ENCODE results near the gene SULF2.

SULF2 gene

DNA sequence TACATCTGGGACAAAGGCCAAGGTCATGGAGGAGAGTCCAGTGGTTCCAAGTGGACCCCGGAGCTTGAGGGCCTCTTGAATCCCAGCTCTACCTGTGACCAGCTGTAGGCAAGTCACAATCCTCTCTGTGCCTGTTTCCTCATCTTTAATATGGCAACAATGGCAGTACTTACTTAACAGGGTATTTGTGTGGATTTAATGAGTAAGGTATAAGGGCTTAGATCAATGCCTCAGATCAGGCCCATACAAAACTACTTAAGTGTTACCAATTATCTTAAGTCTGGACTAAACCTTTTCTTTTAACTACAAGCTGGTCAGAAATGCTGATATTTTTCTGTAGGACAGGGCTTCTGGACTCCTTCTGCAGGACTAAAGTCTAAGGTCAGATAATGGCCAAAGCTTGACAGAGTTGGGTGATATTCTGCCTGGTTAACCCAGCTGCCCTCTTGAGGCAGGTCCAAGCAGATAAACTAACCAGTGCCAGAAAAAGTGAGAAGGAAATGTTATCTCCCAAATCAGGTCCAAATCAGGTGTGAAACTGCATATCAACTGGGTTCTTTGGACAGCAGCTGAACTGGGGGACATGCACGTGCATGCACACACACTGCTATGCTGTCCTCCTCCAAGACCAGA lies 2.2 kb downstream of the SULF2 start:
- DNase-seq: no peak

DNA sequence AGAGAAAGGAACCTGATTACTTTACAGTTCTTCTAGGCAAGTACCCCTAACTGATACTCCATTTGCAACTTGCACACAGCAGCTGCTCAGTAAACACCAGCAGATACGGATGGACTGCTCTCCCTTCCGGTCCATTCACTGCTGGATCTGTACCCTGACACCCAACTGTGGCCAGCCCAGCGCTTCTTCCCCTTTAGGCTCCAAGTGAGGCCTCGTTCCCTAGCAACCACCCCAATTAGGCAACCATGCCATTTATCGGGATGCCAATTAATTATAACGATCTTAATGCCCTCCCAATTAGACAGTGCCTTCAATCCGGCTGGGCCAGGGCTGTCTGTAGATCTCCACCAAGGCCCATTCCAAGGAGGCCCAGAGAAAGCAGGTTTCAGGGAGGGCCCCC lies 3.2 kb downstream of the SULF2 start:
- no peak for DNase-seq

DNA sequence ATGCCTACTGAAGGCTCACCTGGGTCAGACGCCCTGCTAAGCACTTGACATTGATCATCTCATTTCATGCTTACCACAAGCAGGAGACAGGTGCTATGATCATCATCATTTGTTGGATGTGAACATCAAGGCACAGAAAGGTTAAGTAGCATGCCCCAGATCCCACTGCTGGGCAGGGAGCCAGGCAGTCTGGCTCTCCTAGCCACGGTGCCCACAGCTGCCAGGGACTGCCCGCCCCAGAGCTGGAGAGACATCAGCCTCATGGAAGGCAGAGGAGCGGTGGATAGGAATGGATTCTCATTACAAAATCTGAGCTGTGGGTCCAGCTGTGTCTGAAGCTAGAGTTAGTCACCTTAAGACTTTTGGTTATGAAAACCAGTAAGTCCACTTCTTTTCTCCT lies 3.6 kb downstream of the SULF2 start:
- DNase-seq: no peak

DNA sequence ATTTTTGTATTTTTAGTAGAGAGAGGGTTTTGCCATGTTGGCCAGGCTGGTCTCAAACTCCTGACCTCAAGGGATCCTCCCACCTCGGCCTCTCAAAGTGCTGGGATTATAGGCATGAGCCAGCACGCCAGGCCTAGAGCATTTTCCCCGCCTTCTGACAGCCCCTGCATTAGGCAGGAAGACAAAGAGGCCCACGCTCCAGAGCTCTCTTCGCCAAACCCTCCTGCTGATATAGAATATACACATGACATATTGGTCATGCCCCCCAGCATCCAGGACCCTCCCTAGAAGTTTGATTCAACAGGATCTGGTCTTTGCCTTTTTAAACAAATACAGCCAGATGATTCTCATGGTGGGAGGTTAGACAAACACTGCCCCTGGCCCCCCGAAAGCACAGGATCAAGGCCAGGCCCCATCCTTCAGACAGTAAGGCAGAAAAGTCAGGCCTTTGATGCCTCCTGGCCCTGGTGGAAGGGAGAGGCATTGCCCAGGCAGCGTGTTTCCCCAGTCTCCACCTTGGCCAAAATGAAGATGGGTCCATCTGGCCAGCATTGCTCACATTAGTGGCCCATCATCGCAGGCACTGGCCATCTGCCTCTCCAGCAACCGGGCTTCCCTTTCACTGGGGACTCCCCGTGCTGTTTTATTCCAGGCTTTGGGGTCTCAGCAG lies 4.4 kb downstream of the SULF2 start:
- no peak for DNase-seq

DNA sequence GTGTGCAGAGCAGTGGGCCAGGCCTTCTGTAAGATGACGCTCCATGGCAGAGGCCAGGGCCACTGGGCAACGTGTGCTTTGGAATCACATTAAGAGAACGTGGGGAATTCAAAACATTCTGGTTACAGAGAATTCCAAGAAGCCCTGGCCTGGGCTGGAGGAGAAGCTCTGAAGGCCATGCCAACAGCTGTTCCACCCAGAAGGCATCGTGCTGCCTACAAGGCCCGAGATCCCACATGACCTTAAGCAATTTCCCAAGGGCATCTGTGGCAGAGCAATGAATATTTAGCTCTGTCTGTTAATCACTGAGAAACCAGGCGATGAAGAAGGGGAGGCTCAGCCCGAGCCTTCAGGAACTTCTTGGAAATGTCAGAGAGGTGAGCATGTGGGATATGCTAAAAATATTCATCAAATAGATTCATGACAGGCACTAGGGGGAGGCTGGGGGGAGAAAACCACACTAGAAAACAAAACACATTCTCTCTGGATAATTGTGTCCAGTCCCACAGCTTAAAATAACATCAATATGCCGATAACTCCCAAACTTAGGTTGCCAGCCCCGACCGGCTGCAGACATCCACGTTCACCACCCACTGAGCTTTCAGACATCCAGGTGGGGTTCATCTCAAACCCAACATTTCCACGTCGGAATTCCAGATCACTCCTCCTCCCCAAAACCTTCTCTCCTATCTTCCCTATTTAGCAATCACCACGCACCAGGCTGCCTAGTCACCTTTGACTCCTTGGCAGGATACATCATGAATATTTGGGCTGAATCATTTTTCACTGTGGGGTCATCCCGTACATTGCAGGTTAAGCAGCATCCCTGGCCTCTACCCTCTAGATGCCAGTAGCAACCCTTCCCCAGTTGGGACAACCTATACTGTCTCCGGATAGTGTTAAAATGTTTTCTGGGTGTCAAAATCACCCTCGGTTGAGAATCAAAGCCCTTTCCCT lies 6.6 kb downstream of the SULF2 start:
- DNase-seq: no peak

DNA sequence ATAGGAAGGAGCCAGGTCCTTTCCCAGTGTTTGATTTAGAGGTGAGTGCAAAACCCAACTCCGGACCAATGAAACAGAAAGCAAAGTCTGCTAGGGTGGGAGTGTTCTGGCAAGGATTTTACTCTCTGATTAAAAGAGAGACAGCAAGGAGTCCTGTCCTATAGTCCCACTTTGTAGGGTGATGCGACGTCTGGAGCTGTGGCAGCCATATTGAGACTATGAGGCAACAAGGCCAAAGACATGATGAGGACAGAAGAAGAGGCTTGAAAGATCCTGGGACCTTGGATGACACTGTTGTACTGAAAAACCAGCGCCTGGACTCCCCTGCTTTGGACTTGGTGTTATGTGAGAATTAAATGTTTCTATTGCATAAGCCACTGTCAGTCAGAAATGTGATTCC lies 8.1 kb downstream of the SULF2 start:
- DNase-seq: no peak

DNA sequence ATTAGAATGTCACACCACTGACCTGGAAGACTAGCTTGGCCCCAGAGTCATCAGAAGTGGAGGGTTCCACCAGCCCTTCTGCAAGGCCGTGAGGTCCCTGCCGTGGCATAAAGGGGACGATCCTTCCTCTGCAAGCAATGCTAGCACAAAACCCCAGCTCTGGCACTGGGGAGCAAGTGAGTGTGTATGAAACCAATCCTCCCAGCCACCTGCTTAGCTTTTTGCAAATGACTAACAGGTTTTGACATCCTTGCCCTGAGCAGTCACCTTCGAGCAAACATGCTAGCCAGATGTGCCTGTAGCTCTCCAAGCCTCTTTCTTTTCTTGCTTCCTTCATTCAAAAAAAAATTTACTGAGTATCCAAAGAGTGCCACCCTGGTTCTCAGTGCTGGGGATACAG lies 8.6 kb downstream of the SULF2 start:
- DNase-seq: no peak

DNA sequence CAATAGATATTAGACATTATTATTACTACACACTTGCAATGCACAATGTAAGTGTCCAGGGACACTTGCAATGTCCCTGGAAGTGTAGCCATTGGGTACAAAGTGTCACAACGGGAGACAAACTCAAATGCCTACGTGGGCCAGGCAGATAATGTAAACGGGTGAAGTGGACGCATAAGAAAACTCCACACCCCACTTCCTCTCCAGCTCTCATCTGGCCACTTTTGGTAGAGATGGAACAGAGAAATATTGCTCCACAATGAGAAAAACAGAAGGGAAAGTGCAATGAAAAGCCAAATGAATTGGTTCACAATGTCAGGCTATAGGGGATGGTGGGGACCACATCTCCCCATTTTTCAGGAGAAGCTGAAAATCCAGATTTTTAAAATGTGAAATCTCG lies 9.4 kb downstream of the SULF2 start:
- DNase-seq: no peak

DNA sequence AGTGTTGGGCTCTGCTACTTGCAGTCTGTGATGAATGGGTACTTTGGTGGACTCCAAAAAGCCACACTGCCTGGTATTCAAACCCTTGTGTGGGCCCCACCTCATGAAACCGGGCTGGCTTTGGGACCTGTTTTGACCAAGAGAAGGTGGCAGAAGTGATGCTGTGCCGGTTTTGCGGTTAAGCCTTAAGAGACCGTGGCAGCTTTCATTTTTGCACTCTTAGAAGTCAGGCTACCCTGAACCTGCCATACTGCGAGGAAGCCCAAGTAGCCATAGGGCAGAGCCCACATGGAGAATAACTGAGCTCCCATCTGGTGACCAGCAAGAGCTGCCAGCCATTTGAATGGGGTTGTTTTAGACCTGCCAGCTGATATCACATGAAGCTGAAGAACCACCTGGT lies 10.2 kb downstream of the SULF2 start:
- DNase-seq: no peak

DNA sequence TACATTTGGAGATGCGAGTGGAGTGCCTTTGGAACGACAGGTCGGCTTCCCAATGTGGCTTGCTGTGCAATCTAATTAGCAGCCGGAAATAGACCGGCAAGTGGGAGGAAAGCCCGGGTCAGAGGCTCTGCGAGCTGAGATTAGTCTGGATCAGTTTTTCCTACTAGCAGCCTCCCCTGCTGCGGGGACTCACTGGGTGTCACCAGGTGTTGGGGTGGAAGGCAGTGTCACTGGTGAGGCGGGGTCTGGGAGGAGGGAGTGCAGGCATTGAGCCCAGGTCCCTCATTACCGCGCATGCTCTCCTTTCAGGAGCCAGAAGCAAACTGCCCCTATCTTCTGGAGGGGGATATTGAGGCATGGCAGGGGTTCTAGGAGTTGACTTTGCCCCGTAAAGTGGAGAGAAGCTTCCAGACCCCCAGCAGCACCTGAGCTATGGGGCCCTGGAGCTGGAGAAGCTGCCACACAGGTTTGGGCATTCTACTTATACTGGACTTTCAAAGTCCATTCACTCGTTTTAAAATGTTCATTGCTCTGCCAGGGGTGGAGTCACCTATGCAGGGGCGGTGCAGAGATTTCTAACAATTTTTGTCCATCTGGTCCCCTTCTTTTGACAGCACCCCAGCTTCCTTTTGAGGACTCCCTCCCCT lies 11.0 kb downstream of the SULF2 start:
- DNase-seq: no peak

DNA sequence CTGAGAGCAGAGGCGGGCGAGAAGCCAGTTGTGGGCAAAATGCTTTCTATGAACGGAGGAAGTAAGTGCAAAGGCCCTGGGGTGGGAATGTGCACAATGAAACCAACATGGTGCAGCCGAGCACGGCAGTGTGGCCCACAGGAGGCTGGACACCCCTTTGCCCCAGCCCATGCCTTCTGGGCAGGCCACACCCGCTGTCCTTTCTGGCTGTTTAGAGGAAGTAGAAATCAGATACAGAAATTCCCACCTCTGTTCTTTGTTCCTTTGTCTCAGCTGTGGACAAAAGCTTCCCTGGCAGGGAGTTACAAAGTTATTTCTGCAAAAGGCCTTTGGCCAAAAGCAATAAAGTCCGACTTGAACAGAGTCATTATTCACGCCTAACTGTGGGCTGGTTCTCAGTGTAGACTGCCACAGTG lies 11.9 kb downstream of the SULF2 start:
- no peak for DNase-seq

DNA sequence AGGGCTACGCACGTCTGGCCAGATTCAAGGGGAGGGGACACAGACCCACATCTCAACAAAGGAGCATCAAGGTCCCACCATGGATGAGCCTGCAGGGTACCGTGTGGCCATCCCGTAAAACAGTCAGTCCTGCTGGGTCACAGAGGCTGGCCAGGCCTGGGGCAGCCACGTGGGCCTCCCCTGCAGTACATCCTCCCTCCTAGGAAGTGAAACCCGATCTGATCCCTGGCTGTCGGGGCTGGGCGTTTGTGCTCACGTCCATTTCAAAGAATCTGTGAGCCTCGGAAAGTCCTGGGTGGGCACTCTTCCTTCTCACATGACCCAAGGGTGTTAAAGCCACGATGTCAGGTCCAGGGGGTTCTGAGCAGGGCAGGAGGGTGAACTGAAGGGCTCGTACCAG lies 14.3 kb downstream of the SULF2 start:
- no peak for DNase-seq

DNA sequence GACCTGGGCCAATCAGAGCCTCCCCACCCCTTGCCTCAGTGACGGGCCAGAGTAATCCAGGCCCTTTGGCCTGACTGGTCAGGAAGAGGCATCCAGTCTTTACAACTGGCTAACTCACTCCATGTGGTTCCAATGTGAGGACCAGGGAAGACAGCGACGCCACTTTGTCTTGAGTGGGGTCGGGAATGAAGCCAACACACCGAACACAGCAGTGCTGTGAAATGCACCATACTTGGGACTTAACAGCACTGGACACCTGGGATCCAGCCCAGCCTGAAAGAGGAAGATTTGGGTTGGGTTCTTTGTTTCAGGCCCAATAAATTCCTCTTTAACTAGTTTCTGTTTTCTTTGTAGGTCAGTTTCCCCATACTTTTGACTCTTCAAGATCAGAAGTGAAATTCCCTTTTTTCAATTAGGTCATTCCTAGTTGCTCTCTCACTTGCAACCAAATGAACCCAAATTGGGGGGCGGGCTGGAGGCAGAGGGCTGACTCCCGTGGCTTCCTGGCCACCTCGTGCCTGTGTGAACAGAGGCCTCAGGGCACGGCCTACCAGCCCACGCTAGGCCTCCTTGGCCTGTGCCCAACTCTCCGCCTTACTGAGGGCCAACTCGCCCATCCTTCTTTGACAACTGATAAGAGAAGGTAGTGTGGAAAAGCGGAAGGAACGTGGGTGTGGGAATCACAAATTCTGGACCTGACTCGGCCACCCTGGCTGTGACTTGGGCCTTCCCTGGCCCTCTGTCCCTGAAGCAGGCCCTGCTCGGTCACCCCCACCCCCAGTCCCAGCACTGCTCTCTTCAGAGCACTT lies 17.1 kb downstream of the SULF2 start:
- DNase-seq: no peak

DNA sequence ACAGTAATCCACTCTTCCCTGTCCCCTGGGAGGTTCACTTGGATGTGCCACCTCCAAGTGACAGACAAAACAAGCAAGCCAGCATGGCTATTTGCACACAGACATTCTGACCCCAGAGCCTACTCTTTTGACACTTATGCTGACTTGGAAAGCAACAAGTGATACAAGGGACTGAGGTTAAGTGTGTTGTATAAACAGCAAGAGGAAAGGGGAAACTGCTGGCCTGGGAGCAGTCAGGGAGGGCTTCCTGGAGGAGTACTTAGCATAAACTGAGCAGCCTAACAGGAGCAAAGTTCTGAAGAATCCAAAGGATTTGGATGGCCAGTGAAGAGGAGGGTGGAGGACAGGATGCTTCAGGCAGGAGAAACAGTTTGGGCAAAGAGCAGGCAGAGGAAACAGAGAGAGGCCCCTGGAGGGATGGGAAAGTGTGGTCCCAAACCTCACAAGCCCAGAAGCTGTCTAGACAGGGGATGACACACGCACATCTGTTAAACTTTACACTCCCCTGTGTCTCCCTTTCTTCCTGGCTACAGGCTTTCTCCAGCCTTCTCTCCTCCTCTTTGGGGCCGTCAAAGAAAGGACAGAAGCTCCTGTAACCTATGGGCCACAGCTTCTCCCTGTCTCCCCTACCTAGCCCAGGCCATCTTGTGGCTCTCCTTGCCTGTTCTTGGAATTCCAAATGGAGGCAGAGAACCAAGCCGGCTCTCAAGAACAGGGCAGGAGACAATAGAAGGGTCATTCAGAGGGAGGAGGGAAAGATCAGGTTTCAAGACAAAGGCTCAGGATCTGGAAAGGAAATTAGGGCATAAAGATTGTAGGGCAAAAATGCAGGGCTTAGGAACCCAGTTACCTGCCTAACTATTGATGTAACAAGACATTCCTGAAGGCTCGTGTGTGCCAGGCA lies 19.3 kb downstream of the SULF2 start:
- no peak for DNase-seq

DNA sequence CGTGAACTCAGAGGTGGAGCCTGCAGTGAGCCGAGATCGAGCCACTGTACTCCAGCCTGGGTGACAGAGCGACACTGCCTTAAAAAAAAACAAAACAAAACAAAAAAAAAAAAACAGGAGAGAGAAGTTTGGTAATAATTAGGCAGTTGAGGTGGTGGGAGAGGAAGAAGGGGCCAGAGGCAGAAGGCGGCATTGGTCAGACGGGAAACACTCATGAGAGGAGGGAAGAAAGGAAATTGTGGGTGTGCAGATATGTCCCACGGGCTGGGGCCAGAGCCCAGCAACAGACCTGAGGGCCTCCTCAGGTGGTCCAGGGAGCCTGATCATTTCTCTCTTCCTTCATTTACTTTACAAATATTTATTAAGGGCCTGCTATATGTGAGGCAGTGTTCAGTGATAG lies 20.0 kb downstream of the SULF2 start:
- DNase-seq: no peak

DNA sequence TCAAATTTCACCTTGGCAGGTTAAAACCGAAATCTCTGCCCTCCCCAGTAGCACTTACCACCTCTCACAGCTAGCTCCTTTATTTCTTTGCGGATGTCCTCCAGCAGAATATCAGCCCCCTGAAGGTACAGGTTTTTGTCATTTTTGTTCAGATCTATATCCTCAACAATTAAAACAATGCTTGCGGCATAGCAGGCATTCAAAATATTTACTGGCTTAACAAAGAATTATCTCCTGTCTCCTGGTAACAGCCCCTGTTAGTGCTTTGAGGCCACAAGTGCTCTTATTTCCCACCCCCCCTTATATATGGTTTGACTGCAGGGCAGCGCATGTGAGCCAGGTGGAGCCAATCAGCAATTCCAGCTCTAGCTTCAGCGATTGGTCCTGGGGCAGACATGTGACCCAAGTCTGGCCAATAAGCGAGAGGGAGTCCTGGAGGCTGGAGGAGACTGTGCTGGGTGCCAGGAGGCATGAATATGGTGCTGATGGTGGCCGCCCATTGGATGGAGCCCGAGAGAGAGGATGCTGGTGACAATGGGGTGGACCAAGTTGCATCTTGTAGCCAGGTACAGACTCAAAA lies 21.0 kb downstream of the SULF2 start:
- no peak for DNase-seq

DNA sequence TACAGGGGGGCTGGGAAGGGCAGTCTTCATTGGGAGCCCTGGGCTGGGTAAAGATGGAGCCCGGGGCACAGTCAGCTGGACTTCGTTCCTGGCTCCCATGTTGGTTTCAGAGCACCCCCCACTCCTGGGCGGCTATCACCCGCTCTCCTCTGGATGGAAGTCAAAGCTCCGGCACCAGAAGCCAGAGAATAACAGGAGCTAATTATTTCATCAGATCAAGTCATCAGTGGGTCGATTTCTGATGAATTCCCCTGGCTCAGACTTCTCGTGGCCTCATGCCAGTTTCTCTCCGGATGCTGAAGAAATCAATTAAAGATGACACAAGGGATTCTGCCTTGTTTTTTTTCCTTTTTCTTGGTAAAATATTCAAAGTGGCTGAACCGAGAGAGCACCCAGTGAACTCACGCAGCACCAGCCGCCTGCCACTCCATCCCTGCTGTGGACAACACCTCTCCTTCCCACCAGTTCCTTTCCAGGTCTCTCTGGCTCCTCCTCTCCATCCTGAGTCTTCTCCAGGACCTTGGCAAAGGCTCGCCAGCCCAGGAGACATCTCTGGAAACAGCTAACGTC lies 22.5 kb downstream of the SULF2 start:
- DNase-seq: no peak

DNA sequence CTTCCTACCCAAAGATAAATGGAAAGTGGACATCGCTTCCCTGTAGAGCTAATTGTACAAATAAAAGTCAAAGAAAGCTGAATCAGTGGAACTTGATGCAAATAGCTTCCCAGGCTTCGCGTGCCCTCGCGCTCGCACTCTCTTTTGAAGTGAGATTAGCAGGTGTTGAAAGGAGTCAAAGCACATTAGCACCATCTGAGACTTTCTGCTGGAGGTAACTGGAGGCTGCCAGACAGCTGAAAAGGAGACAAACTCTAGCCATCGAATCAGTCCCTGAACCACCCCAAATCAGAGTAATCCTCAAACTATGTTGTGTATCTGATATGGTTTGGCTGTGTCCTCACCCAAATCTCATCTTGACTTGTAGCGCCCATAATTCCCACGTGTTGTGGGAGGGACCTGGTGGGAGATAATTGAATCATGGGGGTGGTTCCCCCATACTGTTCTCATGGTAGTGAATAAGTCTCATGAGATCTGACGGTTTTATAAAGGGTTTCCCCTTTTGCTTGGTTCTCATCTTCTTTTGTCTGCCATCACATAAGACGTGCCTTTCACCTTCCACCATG lies 23.7 kb downstream of the SULF2 start:
- no peak for DNase-seq

DNA sequence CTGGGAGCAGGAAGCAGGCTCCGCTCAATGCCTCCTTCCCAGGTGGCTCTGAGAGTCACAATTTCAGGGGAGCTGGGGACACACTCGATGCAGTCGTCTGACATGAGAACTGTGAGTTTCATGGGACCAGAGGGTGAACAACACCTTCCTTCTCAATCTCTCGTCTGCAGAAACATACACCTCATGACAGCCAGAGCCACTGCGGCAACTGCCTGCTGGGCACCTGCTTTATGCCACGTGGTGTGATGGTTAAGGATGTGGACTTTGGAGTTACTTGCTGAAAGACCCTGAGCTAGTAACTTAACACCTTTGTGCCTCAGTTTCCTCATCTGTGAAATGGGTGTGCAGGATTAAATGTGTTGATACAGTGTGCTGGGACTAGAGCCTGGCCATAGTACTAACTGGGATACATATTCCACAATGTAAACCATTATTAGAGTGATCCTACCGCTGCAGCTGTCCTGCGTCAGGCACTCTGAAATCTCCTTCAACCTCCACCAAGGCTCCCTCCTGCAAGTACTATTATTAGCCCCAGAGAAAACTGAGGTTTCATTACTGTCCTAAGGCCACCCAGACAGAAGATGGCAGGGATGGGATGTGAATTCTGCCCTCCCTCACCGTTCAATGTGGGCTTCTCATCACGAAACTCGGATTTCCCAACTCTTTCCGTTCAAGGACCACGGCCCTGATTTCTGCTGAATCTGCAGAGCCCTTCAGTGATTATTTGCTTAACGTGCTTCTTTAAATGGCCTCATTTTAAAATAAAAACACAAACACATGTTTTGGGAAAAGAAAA lies 24.4 kb downstream of the SULF2 start:
- DNase-seq: no peak

Measured in DMS79 (cell line).